PC-9 (cell line): ENCODE data around the gene POFUT2.

ENCODE experiments used
- CTCF ChIP-seq: fragments of 200-600 bp; sonication (generic); conservative IDR thresholded peaks from 2 replicates; pipeline ENCODE4 v1.6.1; 2017; ENCODE audit warnings: mixed run types, antibody characterized with exemption, mild to moderate bottlenecking, moderate library complexity
- EZH2 ChIP-seq: fragments of 200-600 bp; sonication (generic); IDR thresholded peaks from 2 replicates; pipeline ENCODE4 v1.8.0; 2017; ENCODE audit warnings: antibody characterized with exemption, low read depth

- TF ChIP-seq CTCF = no peak
- no peak for TF ChIP-seq EZH2
Observed at GRCh38 chr21:45303751-45304475, 16.2 kb upstream of the POFUT2 start.
